SKM-1 treated with dmso at 0.1 percent for 144 hours (cell line): ENCODE measurements around the gene POLDIP3.
A peak's percentile ranks its signal among the peaks of the same experiment; 100 is the strongest.

ENCODE experiments used
- DNase-seq: peaks from one replicate; lab custom pipeline; 2025; ENCODE audit not compliant: unreplicated experiment; lab: John Stamatoyannopoulos, UW

Gene POLDIP3

DNA sequence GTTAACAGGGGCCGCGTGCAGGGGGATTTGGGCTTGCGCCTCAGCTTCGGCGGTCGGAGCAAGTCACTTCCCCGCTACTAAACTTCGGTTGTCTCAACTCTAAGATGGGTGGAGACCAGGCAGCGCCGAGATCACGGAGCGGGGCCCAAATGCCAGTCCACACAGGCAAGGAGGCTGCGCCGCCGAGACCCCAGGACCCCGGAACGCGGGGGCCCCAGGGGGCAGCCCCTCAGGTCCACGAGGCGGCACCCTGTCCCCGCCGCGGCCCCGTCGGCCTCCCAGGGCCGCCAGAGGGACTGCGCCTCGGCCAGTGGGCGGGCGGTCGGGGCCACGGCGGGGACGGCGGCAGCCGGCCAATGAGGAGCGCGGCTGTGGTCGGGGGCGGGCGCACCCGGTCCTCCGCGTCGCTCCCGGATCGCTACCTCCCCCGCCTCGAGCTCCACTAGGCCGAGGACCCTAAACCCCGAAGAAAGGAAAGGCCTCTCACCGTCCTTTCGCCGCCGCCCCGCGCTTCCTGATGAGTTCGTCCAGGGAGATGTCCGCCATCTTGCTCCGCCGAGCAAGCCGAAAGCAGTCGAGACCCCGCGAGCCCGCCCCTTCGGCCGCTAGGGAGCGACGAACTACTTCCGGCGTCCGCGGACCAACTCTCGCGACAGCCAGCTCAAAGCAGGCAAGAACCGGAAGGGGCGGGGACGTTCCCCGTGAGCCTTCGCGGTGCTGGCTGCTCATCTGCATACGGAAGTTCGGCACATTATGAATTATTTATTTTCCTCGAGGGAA lies at the start of gene POLDIP3:
TSS of gene POLDIP3 (minus strand) at position 572 of the 780 bp plus-strand sequence. CDS start at position 546, 26 bp downstream.
- DNase-seq = peak; percentile 96

DNA sequence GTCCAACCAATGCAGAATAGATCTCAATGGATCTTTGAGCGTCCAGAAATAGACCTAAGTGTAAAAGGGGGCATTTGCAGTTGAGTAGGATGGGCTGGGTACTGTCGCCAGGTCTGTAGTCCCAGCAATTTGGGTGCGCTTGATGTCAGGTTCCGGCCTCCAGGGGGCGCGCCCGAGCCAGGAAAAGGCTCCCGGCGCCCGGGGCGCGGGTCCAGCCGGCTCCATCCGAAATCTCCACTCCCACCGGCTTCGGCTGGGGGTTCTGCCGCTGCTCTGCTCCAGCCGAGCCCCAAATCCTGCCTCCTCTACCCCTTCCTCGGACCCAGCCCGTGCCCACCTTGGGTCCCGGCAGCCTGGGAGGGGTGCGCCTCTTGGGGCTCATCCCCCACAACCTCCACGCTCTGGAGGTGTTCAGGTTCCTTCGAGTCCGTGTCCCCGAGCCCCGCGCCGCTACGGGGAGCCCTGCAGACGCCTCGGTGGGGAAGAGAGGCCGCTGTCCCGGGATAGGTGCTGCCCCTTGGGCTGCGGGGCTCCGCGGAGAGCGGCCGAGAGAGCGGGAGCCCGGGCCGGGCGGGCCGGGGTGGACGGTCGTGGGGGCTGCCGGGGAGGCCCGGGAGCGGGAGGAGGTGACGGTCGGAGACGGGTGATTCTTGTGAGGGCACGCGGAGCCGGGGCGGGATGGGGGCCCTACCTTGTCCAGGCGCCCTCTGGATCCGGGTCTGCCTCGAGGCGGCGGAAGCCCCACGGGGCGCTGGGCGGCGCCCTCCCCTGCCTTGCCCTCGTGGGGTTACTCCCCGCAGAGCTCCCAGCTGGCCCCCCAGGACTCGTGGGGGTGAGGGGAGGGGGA lies 47.5 kb upstream of the POLDIP3 start:
- DNase-seq = peak; percentile 47

DNA sequence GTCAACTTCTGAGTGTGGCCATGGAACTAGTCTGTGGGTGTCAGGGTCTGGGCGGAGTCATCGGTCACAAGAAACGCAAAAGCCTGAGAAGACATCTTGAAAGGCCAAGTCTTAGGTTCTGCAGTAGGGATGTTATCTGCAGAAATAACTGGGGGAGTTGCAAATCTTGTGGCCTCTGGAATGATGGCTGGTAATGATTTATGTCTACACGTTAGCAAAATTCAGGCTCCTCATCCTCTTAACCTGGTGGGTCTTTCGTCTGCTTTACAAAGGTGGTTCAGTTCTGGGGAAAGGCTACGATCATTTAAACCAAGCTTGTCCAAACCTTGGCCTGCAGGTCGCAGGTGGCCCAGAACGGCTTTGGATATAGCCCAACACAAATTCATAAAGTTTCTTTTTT lies 41.9 kb upstream of the POLDIP3 start:
- no peak for DNase-seq

- no peak for DNase-seq
Observed at GRCh38 chr22:42655693-42656092, 41.0 kb upstream of the POLDIP3 start.

GRCh38 chr22:42654436-42655073 lies 39.9 kb upstream of the POLDIP3 start:
- DNase-seq = no peak

- no peak for DNase-seq
Observed at GRCh38 chr22:42653999-42654398, 39.3 kb upstream of the POLDIP3 start.

GRCh38 chr22:42651134-42651533 lies 36.5 kb upstream of the POLDIP3 start:
- no peak for DNase-seq

DNA sequence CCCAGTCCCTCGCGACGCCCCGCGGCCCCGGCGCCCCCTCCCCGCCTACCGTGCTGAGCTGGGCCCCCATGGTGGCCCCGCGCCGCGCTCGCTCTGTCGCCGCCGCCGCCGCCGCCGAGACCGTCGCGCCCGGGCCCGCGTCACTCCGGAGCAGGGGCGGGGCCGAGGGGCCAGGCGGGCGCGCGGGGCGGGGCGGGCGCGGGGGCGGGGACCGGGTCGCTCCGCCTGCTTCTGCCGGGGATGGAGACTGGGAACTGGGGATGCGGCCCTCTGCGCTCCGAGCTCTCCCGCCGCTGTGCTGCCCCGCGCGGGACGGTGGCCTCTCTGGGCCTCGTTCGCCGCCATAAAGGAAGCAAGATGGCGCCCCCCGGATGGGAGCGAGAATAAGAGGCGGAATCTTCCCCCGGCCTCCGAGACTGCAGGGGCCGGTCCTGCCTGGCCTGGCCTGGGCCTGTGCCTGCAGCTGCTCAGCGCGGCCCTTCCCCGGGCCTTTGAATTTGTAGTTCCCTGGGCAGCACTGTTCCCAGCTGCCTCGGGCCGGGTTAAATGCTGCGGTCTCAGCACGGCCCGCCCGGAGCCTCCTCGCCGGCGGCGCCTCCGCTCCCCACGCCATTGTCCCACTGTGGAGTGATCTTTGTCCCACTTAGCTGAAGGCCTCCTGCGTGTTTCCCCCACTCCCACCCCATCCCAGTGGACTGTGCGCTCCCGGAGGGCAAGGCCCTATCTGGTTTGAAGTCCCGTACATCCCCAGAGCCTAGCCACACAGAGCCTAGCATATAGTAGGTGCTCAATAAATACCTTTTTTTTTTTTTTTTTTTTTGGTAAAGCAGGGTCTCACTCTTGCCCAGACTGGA lies 34.8 kb upstream of the POLDIP3 start, which contains the start of gene CYB5R3:
TSS of gene CYB5R3 (minus strand) at position 147 of the 854 bp plus-strand sequence. CDS start at position 70, 77 bp downstream.
- DNase-seq = peak; percentile 68

DNA sequence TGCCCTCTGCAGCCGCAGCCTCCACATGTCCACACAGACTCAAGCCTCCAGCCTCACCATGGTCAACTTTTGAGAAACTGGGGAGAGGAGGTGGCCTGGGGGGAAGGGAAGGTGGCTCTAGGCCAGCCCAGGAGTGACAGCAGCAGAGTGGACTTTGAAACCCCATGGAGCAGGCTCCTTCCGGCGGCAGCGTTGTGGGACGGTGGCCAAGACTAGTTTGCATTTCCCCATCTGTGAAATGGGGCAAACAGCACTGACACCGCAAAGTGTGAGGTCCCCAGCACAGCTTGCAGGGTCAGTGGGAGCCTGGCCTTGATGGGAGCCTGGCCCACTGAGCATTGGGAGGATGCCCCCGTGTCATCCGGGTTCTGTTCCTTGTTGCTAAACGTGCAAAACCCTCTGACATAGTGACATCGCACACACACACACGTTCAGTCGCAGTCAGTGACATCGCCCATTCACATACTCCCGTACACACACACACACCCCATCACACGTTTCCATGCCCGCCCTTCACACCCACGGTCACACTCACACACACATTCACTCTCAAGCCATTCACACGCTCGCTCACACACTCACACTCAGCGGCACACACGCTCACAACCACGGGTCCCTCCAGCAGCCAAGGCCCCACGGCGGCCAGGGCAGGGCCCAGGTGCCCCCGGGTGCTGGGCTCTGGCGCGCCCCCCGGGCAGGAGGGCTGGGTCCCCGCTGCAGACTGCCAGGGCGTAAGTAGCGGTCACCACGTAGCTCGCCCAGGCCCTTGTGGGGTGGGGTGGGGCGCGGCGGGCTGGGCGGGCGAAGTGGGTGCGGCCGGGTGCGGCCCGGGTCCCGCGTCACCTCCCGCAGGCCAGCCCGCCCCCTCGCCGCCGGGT lies 33.9 kb upstream of the POLDIP3 start:
- DNase-seq = no peak

DNA sequence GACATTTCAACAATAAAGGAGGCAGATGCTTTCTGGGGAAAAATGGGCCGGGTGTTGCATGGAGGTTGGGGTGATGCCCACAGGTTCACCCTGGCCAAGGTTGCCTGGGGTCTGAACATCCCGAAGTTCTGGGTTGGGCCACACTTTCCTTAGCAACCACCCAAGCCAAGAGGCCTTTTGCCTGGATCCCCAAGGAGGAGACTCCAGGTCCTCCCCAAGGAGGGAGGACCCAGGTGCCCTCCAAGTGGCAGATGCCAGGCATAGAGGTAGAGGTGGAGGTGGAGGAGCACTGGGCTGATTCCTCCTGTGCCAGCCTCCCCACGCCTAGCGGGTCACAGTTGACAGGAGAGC lies 33.3 kb upstream of the POLDIP3 start:
- no peak for DNase-seq

GRCh38 chr22:42646569-42647525 lies 32.2 kb upstream of the POLDIP3 start:
- no peak for DNase-seq

DNA sequence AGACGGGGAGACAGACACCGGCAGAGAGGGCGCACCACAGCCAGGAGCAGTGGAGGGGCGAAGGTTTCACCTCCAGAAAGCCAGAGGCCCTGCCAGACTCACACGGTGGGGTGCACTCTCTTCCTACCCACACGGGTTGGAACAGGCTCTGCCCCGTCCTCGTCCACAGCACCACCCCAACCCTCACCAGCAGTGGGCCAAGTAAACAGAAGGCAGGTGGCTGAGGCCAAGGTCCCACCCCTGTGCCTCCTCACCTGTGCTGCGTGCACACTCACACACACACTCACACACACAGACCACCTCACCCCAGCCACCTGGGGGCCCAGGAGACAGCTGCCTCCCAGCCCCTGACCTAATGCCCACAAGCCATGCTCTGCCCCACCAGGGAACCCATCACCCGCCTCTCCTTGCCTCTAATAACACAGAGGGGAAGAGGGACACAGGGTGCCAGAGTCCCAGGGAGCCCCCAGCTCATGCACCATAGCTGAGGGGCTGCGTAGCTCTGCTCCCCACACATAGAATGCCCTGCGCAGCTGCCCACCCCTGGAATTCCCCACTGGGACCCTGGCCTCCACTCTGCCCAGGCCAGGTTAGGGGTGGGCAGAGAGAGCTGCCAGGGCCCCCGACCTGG lies 31.4 kb upstream of the POLDIP3 start:
- no peak for DNase-seq

- no peak for DNase-seq
Observed at GRCh38 chr22:42645341-42645937, 30.8 kb upstream of the POLDIP3 start.

DNA sequence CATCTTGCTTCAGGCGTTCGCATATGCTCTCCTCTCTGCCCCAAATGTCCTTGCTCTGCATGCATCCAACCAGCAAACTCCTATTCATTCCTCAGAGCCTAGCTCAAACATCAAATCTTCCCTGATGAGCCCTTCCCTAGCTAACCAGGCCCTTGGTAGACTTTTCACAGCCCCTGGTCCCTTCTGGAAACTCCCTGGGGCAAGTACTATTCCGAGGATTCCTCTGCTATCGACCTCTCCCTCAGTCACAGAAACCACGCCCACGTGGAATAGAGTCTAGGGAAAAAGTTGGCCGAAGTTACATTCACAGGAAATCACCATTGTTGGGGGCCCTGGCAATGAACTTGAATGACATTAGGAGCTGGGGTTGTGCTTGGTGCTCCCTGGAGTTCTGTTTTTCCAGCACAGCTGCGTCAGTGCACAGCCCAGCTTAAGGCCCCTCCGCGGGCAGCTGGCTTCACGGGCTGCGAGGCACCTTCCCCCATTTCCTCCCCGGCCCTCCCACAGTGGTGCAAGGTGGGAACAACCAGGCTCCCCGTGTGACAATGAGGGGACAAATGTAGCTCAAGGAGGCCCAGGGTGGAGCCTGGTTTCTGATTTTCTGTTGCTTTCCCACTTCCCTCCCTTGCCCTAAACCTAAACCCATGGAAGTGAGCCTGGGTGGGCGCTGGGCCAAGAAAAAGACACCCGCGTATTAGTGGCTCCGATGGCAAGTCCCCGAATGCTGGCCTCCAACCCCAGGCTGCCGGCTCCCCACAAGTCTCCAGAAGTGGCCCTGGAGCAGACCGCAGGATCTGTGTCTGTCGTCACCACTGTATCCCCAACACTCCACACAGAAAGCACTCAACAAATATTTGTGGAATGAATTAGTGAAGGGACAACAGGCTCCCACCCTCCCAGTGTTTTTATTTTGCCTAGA lies 30.0 kb upstream of the POLDIP3 start:
- DNase-seq = no peak

DNA sequence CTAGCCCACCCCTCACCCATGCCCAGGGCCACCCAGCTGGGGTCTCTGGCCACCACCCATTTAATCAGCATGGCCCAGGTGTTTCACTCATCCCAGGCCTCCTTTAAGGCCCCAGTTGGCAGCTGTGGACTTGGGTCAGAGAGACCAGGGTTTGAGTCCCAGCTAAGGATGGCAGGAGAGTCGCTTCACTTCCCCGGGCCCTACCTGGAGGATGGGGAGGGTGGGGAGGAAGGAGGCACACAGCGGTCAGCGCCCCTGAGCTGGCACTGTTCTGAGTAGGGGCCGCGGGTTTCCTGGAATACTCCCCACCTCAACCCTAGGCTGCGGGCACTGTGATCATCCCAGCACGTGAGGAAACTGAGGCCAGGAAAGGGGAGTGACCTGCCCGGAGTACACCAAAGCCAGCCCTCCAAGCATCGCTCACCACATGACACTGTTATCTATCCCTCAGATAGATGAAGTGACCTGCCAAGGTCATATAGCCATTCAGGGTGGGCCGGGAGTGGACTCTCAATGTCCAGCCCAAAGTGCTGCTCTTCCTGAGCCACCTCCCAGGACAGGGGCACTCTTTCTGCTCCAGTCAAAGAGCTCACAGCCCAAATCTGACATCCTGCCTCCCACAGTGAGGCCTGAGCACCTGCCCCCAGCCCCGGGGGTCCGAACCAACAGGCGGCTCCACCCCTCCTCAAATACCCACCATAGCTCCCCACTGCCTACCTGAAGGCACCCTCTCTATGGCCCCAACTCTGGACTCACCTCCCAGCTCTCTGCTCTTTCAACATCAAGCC lies 29.1 kb upstream of the POLDIP3 start:
- DNase-seq = no peak
